Kidney (tissue), 14 donors: ENCODE results near the gene OR2V2. TPM values are rescaled to one million over a fixed set of nuclear protein-coding genes. Genes with fewer than 3 reads are reported as not detected.

Experiments used
- DNase-seq, 5 donors: peaks; one replicate each; pipeline ENCODE4 v3.0.0-alpha.2; 2013 to 2020
- FAIRE-seq: peaks from 2 replicates; lab custom pipeline; 2012; peaks lifted over from hg19 to GRCh38; lab: Jason Lieb, UNC
- H3K27ac ChIP-seq, 2 donors: one replicate each; pipeline ENCODE4 v1.7.0; 2013; ENCODE audit warnings: low read depth in 2 of 2, low read length in 2 of 2, inconsistent platforms in 1 of 2
- H3K27me3 ChIP-seq: one replicate; pipeline ENCODE4 v1.7.1; 2013; ENCODE audit warnings: low read length, inconsistent platforms; ENCODE audit not compliant: control insufficient read depth, insufficient read depth
- H3K36me3 ChIP-seq, 3 donors: one replicate each; pipeline versions ENCODE4 v1.7.0 to v1.7.1; 2013; ENCODE audit warnings: low read length in 3 of 3, control low read depth in 1 of 3, inconsistent platforms in 1 of 3; ENCODE audit not compliant: insufficient read depth in 3 of 3, control insufficient read depth in 2 of 3
- H3K4me1 ChIP-seq, 3 donors: one replicate each; pipeline versions ENCODE4 v1.7.0 to v1.7.1; 2013; ENCODE audit warnings: low read length in 3 of 3, inconsistent platforms in 1 of 3, low read depth in 1 of 3; ENCODE audit not compliant: control insufficient read depth in 2 of 3, insufficient read depth in 2 of 3
- H3K4me3 ChIP-seq, 3 donors: one replicate each; pipeline versions ENCODE4 v1.7.0 to v1.8.1; 2013; ENCODE audit warnings: low read length in 3 of 3, control low read depth in 1 of 3, inconsistent platforms in 1 of 3
- H3K9ac ChIP-seq, 3 donors: one replicate each; pipeline versions ENCODE4 v1.7.0 to v1.7.1; 2013; ENCODE audit warnings: low read length in 3 of 3, control low read depth in 1 of 3, inconsistent platforms in 1 of 3
- H3K9me3 ChIP-seq, 3 donors: one replicate each; pipeline versions ENCODE4 v1.7.0 to v1.7.1; 2013; ENCODE audit warnings: low read length in 3 of 3, control low read depth in 1 of 3, inconsistent platforms in 1 of 3; ENCODE audit not compliant: control insufficient read depth in 2 of 3, insufficient read depth in 1 of 3
- CTCF ChIP-seq: IDR thresholded peaks from 3 replicates; pipeline ENCODE4 v1.5.1; 2012; ENCODE audit warnings: mild to moderate bottlenecking, moderate library complexity, borderline replicate concordance; ENCODE audit not compliant: insufficient read depth; ENCODE audit errors: extremely low read depth
- intact Hi-C: fragments of 100-400 bp; cut with DNase I; formaldehyde crosslinking; loops from one replicate; pipeline ENCODE4 v1.11.1; 2022
- polyA plus RNA-seq: library from polyadenylated mRNA; stranded (reverse); fragments of 350-450 nt; fragmentation: Illumina TruSeq; extraction: RNeasy Lipid Tissue Mini Kit (QIAGEN cat#74804); gene quantifications from one replicate; pipeline ENCODE4 v1.2.3, GENCODE V29; 2014; ENCODE audit warnings: low read depth, low replicate concordance; ENCODE audit not compliant: insufficient read depth
- total RNA-seq: library from RNA; stranded (reverse); fragmentation: NEBNext Ultra II Directional; extraction: Animal tissue kit (Norgen Biotek cat#: 25700); gene quantifications from one replicate; pipeline ENCODE4 v1.2.1, GENCODE V29; 2021
- donor health status: control.
- donor health status: control.
- donor health status: control.
- donor health status: control.
- donor health status: control.
- donor health status: DM: yes; HTN: yes; CAD: no.
- donor health status: Normal renal cell carcinoma (clear cell type).

Gene OR2V2
- total and polyA plus RNA-seq, 2 donors from 2014 or later: not detected

GRCh38 chr5:181189962-181190710, 42.8 kb downstream of the OR2V2 start:
- FAIRE-seq: no peak
- H3K4me1 ChIP-seq: peaks cover 0 to 8% (median 6%) of the 10 kb centered on the region in 3 donors
- intact Hi-C loops: no loop called here

GRCh38 chr5:181190711-181191525, 43.5 kb downstream of the OR2V2 start:
- Histone ChIP-seq H3K4me1 (peaks cover 0 to 8% (median 6%) of the 10 kb centered on the region in 3 donors), H3K9me3 (no peaks in the 10 kb centered on the region), H3K4me3 (peak overlapping the region; percentile 81 to 98 (median 87)), H3K27ac (peak overlapping the region; percentile 69 to 89), H3K27me3 (no peaks in the 10 kb centered on the region), H3K9ac (peak overlapping the region; percentile 40 to 80 (median 46)), H3K36me3 (no peaks in the 10 kb centered on the region)
- FAIRE-seq: no peak
- peak; percentile 33 to 85 (median 60) for DNase-seq
- intact Hi-C loops: no loop called here
- TF ChIP-seq CTCF: peak; percentile 5

More at GRCh38 chr5:181189962-181190710, 42.8 kb downstream of the OR2V2 start:
- H3K9me3 ChIP-seq: no peaks in the 10 kb centered on the region
- peak overlapping the region; percentile 63 to 80 (median 70) for H3K9ac ChIP-seq
- no peaks in the 10 kb centered on the region for H3K27me3 ChIP-seq
- peak in 2 of 5 donors; percentile 33 to 40 for DNase-seq
- H3K27ac ChIP-seq: no peak overlapping the region
- H3K36me3 ChIP-seq: no peaks in the 10 kb centered on the region
- peak overlapping the region; percentile 81 to 98 (median 87) for H3K4me3 ChIP-seq
- no peak for TF ChIP-seq CTCF

- Histone ChIP-seq H3K27ac (peak overlapping the region; percentile 84 to 89), H3K4me1 (peaks cover 0 to 8% (median 6%) of the 10 kb centered on the region in 3 donors), H3K9ac (peak overlapping the region; percentile 56 to 93 (median 75)), H3K9me3 (no peaks in the 10 kb centered on the region), H3K4me3 (peak overlapping the region; percentile 81 to 98 (median 87)), H3K27me3 (no peaks in the 10 kb centered on the region), H3K36me3 (no peaks in the 10 kb centered on the region)
- FAIRE-seq (peak; percentile 11), DNase-seq (peak; percentile 98 to 99 (median 98))
- intact Hi-C loops: no loop called here
- TF ChIP-seq CTCF: no peak
Measured at GRCh38 chr5:181191526-181192336, 44.3 kb downstream of the OR2V2 start.
